Hematopoietic multipotent progenitor cell treated with erythropoietin and hydrocortisone succinate and interleukin-3 and kit ligand, for 6 days (in vitro differentiated cells): Measurements from ENCODE around the gene KIF1B.
"Not testable (repeated sequence)": the region's sequence is repeated elsewhere in the genome, so short reads cannot be mapped to it uniquely, and the experiment has no call there.

Experiments
- DNase-seq: peaks from one replicate; pipeline ENCODE4 v3.0.0-alpha.2; 2015

KIF1B gene

DNA sequence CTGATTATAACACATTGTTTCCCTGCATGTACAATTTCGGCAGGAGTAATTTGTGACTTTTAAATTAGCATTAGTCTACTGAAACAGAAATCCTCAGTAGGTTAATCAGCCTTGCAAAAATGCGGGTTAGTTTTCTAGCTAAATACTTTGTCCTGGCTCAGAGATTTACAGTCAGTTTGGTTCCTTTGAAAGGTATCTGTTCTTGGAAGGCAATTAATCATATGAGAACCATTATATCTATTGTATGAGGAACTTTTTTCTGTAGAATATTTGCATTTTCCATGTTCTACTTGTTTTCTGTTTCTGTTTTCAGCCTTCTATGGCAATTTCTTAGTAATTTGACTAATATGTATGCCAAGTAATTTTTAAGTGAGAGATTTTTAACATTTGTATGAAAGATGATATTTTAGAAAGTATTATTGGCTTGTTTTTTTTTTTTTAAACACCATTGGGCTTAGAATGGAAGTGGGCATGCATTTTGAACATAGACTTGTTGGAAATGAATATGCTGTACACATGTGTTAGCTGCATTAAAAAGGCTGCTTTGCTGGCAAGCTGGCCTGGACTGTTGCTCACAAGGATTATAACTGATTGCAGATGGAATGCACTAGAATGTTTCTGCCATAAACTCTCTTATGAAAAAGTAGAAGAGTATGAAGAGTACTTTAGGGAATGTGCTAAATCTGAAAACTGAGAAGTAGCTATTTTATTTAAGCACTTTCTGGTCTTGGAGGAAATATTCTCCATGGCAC lies 26.2 kb downstream of the KIF1B start:
- no peak for DNase-seq

DNA sequence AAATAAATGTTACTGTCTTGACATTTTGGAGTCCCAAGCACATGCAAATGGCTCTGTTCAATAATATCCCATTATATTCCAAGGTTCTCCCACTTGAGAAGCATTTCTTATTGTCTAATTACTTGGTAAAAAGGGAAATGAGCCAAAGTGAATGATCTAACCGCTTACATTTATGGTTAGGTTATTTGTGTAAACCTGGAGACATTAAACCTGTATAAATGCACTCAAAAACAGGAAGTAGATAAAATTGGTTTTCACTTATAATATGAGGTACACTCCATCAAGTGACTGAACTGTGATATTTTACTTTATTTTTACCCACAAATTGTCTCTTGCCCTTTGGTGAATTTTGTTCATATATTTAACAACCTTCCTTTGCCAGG lies 26.8 kb downstream of the KIF1B start:
- no peak for DNase-seq

DNA sequence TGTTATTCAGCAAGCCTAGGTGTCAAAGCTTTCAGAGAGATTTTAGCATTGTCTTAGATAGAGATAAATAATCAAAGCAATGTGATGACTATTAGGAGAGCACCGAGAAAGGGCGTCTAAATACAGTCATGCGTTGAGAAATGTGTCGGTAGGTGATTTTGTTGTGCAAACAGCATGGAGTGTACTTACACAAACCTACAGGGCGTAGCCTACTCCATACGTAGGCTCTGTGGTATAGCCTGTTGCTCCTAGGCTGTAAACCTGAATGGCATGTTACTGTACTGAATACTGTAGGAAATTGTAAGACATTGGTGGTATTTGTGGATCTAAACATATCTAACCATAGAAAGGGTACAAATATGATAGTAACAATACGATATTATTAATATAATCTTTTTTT lies 31.8 kb downstream of the KIF1B start:
- DNase-seq, result no peak

DNA sequence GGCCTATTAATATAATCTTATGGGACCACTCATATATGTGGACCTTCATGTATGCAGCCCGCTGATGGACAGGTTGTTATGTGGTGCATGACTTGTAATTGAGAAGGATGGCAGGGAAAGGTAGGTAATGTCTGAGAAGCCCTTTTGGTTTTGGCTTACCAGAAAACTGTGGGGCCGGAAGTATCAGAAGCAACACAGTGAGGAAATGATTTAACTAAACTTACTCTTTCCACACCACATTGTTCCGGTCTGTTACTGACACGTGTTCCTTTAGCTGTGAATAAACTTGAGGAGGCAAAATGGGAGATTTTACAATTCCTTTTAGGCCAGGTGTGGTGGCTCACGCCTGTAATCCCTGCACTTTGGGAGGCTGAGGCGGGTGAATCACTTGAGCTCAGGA lies 32.4 kb downstream of the KIF1B start:
- no peak for DNase-seq

DNA sequence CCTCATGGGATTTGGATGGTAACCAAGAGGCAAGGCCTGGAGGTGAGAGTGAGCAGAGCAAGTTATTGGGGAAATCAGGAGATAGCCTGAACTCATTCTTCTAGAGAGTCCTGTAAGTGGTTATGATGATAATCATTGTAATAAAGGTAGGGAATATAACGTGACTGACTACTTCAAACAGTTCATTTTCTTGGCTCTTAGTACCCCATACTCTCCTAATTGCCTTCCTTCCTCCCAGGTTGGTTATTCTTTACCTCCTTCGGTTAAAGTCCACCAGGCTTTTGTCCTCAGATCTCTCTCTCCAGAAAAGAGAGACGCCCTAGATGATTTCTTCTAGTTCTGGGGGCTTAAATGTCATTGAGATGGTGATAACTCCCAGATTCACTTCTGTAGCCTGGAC lies 35.3 kb downstream of the KIF1B start:
- DNase-seq, result no peak

DNA sequence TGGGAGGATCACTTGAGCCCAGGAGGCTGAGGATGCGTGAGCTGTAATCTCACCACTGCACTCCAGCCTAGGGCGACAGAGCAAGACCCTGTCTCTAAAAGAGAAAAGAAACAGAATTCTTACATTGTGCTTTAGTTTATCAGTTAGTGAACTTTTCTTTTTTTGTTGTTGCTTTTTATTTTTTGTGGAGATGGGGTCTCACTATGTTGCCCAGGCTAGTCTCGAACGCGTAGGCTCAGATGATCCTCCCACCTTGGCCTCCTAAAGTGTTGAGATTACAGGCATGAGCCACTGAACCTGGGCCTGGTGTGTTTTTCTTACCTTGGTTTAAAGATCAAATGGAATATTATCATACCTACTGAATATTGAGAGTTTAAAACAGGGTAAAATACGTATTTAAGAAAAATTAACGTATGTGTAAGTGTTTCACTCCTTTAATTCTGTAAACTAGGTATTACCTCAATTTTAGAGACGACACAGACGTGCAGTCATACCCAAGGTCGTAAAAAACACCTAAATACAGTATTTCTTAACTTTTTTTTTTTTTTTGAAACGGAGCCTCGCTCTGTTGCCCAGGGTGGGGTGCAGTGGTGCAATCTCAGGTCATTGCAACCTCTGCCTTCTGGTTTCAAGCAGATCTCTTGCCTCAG lies 39.6 kb downstream of the KIF1B start:
- no peak for DNase-seq

DNA sequence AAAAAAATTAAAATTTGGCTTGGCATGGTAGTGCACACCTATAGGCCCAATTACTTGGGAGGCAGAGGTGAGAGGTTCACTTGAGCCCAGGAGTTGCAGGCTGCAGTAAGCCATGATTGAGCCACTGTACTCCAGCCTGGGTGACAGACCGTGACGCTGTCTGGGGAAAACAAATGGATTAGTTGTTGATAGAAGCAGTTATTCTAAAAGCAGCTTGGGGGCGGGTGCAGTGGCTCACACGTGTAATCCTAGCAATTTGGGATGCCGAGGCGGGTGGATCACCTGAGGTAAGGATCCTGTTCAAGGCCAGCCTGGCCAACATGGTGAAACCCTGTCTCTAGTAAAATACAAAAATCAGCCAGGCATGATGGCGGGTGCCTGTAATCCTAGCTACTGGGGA lies 40.3 kb downstream of the KIF1B start:
- no peak for DNase-seq

DNA sequence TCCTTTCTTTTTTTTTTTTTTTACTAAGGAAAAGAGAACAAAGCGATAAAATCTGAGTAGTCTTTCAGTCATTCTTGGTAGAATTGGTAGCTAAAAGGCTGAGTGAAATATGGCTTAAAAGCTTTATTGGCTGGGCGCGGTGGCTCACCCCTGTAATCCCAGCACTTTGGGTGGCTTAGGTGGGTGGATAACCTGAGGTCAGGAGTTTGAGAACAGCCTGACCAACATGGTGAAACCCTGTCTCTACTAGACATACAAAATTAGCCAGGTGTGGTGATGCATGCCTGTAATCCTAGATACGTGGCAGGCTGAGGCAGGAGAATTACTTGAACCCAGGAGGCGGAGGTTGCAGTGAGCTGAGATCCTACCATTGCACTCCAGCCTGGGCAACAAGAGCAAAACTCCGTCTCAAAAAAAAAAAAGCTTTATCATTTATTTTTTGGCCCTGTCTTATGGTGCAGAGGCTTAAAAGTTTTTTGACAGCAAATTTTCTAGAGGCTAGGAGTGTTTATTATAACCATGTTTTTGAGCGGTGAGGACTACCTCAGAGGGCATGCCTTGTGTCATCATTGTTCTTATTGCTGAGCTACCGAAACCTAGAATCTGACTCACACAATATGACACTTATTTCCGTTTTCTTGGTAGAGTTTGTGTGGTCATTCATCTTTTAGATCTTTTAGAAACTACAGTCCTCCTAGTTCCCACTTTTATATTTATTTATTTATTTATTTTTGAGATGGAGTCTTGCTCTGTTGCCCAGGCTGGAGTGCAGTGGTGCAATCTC lies 41.1 kb downstream of the KIF1B start:
- DNase-seq, result not testable (repeated sequence)

DNA sequence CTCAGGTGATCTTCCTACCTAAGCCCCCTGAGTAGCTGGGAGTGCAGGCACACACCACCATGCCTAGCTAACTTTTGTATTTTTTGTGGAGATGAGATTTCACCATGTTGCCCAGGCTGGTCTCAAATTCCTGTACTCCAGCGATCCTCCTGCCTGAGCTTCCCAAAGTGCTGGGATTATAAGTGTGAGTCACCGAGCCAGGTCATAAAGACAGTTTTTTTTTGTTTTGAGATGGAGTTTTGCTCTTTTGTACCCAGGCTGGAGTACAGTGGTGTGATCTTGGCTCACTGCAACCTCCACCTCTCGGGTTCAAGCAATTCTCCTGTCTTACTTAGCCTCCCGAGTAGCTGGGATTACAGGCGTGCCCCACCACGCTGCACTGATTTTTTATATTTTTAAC lies 42.1 kb downstream of the KIF1B start:
- no peak for DNase-seq

DNA sequence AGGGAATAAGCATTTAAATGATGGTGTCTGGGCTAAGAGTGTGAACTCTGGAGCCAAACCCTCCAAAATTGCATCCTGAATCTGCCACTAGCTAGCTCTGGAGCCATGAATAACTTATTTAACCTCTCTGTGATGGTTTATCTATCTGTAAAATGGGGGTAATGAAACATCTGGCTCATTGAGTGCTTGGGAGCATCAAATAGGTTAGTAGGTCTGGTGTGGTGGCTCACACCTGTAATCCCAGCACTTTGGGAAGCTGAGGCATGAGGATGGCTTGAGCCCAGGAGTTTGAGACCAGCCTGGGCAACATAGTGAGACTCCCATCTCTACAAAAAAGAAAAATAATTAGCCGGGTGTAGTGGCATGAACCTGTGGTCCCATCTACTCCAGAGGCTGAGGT lies 42.8 kb downstream of the KIF1B start:
- DNase-seq, result no peak

DNA sequence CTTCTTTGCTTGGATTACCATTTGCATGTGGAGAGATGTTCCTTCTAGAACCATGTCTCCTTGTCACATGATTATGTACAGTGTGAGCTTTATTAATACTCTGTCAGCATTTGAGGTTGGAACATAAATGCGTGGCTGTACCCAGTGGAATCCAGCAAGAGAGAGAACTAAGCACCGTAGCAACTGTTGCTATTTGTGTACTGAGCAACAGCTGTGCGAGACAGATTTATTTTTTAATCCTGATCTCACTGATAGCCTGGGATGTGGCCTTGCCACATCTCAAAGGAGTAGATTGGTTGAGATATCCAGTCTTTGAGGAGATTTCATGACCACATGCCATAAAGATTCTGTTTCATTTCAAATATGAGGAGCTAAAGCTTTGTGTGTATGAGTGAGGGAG lies 43.4 kb downstream of the KIF1B start:
- peak; percentile 14 for DNase-seq

DNA sequence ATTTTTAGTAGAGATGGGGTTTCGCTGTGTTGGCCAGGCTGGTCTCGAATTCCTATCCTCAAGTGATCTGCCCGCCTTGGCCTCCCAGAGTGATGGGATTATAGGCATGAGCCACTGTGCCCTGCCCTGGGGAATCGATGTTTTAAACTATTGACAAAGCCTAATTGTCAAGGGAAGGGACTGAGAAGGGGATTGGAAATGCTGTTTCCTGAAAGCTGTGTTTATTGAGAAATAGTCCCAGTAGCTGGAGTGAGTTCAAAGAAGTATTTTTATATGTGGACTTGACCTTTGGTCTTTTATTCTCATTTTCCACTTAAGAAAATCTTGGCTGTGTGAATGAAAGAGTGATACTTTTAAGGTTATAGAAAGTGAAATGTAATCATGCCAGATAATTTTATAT lies 47.5 kb downstream of the KIF1B start:
- DNase-seq, result no peak

DNA sequence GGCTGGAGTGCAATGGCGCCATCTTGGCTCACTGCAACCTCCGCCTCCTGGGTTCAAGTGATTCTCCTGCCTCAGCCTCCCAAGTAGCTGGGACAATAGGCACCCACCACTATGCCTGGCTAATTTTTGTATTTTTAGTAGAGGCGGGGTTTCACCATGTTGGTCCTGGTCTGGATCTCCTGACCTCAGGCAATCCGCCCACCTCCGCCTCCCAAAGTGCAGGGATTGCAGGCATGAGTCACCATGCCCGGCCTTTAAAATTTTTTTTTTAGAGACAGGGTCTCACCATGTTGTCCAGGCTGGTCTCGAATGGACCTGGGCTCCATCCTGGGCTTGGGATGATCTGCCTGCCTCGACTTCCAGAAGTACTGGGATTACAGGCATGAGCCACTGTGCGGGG lies 49.2 kb downstream of the KIF1B start:
- not testable (repeated sequence) for DNase-seq

DNA sequence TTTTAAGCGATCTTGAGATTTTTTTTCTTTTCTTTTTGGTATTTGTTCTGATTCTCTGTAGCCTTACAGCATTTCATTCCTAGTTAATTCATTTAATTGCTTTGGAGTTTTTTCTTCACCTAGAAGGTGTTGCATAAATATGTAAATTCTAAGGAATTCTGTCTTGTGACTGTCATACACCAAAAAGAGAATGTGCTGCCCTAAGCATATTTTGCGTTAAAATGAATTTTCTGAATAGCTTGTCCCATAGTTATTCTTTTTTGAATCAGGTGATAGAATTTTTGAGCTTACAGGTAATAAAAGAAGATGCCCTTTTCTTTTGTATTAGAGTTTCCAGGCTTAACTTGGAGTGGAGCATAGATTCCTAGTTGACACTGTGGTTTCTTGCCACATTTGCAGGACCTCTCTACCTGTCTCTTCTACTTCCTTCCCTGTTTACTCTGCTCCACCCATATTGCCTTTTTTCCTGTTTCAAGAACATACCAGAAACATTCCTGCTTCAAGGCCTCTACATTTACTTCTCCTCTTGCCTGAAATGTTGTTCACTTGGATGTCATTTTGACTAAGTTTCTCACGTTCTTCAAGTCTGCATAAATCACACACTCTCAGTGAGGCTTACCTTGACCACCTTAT lies 53.2 kb downstream of the KIF1B start:
- no peak for DNase-seq

DNA sequence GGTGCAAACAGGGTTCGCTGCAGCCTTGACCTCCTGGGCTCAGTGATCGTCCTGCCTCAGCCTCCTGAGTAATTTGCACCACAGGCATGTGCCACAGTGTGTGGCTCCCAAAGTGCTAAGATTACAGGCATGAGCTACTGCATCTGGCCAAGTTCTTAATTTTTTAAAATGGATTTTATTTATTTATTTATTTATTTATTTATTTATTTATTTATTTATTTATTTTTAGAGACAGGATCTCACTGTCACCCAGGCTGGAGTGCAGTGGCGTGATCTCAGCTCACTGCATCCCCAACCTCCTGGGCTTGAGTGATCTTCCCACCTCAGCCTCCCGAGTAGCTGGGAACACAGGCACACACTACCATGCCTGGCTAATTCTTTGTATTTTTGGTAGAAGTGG lies 54.7 kb downstream of the KIF1B start:
- no peak for DNase-seq

DNA sequence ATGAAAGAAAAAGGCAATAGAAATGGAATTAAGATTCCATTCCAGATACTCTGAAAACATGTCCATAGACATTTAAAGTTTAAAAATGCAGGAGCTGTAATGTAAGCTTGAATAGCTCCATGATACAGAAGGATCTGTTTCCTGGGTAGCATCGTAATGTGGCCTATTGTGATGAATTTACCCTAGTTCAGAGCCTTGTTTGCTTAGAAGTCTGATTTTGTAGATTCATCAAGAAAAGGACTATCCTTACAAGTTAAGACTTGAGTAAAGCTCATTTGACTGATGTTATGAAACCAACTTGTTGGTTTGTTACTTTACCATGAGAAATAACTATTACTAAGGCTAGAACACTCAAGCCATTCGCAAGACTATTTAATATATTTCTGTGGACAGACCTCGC lies 55.5 kb downstream of the KIF1B start:
- no peak for DNase-seq

DNA sequence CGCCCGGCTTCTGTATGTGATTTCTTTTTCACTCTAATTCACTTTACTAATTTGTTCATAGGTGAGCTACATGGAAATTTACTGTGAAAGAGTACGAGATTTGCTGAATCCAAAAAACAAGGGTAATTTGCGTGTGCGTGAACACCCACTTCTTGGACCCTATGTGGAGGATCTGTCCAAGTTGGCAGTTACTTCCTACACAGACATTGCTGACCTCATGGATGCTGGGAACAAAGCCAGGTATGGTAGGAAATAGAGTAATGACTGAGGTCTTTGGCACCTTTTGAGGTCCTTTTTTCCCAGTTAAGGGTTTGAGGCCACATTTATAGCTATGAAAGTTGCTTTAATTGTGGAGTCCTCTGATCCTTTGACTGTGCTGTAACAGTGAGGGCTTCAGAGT lies 56.9 kb downstream of the KIF1B start:
- no peak for DNase-seq

DNA sequence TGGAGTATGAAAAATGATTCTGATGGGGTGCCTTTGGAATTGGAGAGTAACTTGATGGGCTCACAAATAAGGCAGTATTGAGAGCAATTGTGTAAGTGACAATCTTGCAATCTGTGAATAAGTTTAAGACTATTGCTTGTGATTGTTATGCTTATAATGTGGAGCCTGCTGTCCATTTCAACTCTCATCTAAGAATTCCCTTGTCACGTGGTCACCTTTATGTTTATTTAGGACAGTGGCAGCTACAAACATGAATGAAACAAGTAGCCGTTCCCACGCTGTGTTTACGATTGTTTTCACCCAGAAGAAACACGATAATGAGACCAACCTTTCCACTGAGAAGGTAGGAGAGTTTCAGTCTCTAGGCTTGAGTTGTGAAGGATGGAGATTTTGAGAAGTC lies 57.6 kb downstream of the KIF1B start:
- no peak for DNase-seq

DNA sequence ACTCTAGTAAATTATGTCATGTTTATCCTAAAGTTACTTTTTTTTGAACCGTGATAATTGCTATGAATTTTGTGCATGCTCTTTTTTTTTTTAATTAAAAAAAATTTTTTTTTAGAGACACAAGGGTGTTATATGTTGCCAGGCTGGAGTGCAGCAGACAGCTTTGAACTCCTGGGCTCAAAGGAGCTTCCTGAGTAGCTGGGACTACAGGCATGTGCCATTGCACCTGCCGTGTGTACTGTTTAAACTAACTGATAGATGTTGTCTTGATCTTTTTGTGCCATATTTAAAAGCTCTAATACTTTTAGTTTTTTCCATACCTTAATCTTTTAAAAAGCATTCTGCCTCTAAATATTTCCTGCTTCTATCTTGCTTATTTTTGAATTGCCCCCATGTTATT lies 60.7 kb downstream of the KIF1B start:
- no peak for DNase-seq

DNA sequence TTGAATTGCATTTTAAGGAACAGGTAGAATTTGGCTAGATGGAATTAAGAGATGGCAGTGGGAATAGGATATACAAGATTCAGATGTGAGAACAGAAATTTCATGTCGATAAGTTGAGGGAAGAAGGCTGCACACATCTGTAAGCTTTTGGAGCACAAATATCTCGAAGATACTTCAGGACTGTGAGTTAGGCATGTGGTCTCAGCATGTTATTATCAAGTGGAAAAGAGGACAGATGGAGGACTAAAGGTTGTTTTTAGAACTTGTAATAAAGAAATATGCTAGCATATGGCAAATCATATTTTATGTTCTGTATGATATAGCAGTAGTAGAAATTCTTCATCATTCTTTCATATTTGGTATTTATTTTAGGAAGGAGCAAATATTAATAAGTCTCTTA lies 61.5 kb downstream of the KIF1B start:
- DNase-seq, result no peak

DNA sequence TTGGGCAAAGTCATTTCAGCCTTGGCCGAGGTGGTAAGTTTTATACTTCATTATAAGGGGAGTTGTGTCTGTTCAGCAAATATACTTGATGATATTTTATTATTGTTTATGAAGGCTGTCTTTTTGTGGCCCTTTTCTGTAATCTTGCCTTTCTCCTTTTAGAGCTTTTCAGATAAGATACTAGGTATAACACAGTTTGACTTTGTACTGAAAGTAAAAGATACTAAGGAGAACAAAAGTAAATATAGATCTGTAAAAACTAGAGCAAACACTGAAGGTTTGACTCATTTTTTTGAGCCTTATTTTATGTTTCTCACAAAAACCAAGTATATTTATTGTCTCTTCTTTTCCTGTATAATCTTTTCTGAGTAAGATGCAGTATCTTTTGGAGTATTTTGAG lies 61.9 kb downstream of the KIF1B start:
- DNase-seq, result no peak

DNA sequence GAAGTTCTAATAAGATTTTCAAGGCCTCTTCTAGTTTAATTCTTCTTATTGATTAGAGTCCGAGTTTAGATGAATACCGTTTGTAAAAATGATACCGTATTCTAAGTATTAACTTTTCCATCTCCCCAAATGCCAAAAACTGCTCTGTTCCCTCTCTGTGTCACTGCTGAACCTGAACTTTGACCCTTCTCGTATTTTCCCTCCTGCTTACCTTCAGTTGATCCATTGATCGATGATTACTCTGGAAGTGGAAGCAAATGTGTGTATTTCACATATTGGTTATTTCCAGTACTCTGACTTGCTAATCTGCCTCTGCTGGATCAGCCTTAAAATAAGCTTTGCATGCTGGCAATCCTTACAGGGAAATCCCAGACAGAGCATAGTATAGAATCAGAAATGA lies 68.5 kb downstream of the KIF1B start:
- no peak for DNase-seq

DNA sequence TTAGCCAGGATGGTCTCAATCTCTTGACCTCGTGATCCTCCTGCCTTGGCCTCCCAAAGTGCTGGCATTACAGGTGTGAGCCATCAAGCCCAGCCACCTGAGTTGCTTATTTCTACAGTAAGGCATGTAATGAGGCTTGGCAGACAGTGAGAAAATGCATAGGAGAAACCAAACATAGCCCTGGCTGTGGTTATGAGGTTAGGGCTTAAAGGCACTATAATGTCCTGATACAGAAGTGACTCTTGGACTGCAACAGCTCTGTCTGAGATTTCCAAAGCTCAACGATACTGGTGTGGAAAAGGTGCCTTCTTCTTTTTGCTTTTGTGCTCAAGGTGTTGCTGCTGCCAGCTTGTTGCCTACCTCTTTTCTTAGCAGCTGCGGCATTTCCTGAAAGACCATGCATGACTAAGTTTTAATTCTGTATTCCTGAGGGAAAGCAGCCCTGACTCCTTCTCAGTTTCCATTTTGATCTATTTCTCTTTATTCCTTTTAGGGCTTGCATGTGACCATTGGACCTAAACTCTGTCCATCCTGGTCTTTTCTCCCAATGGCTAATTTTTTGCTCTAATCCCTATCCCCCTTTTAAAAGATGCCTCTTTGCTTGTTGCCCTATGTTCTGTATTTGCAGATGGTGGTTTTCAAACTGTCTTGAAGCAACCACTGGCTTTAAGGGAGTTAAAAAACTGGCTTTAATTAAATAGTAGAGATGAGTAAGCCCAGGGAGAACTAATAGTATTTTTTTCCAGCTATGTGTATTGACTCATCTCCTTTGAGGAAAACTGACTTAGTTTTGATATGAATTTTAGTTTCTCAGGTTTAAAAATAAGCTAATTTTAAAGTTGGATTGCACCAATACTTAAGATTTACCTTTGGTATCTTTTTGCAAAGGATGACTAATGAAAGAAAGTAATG lies 70.3 kb downstream of the KIF1B start:
- DNase-seq, result no peak
